B cell (primary cell): ENCODE data around the gene TNFRSF19.

ENCODE experiments used
- CTCF ChIP-seq: fragments of 200-600 bp; IDR thresholded peaks from one replicate; pipeline ENCODE4 v1.8.0; 2022; ENCODE audit warnings: antibody characterized with exemption, mild to moderate bottlenecking
- EZH2 ChIP-seq: IDR thresholded peaks from 2 replicates; pipeline ENCODE4 v1.6.1; 2012; ENCODE audit warnings: borderline replicate concordance, low read depth, mild to moderate bottlenecking, moderate library complexity, low read length; ENCODE audit not compliant: insufficient read depth, poor library complexity, severe bottlenecking

GRCh38 chr13:23723471-23723870 is 153.3 kb downstream of the TNFRSF19 start:
- TF ChIP-seq CTCF (no peak), EZH2 (no peak)
